Stimulated activated CD4-positive, alpha-beta T cell treated with anti-CD3 and anti-CD28 coated beads, TNF-alpha, amount 100 ng/mL, for 48 hours (primary cell): ENCODE results near the gene RGS18.
"Not testable (repeated sequence)": the region's sequence is repeated elsewhere in the genome, so short reads cannot be mapped to it uniquely, and the experiment has no call there.

ENCODE experiments used
- DNase-seq, 3 donors: peaks; one replicate each; pipeline ENCODE4 v3.0.0-alpha.2; 2020; ENCODE audit warnings: low read depth in 3 of 3

Gene RGS18, protein sequence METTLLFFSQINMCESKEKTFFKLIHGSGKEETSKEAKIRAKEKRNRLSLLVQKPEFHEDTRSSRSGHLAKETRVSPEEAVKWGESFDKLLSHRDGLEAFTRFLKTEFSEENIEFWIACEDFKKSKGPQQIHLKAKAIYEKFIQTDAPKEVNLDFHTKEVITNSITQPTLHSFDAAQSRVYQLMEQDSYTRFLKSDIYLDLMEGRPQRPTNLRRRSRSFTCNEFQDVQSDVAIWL

DNA sequence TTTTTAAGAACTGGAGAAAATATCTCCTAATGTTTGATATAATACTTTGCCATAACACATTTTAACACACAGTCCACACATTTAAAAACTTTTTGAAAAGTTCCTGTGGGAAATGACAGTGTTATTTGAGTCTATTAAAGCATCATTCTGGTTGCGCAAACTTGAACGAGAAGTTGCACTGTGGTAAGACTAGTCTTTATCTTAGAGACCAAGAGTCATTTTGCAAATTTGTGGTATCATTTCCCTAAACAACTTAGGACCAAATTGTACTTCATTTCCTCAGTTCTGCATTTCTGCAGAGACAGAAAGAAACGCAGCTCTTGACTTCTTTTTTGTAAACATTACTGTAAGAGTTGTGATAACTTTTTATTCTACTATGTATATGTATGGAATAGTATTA is at the start of gene RGS18:
Gene RGS18, plus strand, starts transcription at position 282 of the 400 bp plus-strand sequence. CDS start 176 bp downstream, outside the sequence.
- no peak for DNase-seq

DNA sequence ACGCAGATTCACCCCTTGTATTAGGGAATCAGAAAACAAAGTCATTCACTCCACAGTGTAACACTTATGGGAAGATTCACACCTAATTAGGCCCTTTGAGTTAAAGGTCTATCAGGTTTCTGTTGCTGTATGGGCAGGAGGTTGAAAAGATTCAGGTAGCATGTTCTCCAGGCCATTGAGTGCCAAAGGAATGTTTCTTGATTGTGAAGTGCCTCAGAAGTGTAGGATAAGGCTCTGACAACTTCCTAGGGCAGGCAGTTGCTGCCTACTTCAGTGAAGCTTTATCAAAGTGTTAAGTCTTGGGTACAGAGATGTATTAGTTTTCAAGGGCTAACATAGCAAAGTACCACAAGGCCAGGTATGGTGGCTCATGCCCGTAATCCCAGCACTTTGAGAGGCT is 48.7 kb upstream of the RGS18 start:
- DNase-seq = no peak

DNA sequence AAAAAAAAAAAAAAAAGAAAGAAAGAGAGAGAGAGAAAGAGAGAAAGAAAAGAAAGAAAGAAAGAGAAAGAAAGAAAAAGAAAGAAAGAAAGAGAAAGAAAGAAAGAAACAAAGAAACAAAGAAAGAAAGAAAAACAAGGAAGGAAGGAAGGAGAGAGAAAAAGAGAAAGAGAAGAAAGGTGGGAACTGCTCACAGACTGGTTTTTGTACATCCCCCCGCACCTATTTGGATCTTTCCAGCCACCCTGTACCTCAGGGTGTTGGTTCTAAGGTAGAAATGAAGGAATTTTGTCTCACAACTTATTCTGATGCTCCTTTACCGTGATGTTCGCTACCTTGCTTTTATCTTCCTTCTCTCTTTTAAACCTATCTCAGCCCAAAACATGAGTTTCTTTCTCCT is 43.3 kb upstream of the RGS18 start:
- no peak for DNase-seq

DNA sequence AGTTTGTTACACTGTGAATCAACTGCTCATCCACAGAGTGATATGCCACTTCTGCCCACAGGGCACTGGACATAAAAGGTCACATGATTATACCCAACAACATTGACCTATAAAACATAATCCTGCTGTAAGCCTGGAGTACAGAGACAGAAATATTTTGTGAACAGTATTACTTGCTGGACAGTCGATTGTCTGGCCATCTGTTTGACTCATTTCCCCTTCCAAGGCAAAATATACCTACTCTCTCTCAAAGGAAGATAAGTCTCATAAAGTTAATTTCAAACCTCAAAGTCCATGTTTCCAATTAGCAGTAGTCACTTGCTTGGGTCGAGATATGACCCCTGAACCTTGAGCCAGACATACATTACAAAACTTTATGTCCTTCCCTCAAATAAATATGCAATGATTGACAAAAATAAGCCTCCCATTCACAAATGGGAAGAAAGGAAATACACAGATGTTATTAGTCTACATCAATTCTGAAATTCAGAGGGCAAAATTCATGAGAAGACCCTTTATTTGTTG is 39.3 kb upstream of the RGS18 start:
- DNase-seq = no peak

DNA sequence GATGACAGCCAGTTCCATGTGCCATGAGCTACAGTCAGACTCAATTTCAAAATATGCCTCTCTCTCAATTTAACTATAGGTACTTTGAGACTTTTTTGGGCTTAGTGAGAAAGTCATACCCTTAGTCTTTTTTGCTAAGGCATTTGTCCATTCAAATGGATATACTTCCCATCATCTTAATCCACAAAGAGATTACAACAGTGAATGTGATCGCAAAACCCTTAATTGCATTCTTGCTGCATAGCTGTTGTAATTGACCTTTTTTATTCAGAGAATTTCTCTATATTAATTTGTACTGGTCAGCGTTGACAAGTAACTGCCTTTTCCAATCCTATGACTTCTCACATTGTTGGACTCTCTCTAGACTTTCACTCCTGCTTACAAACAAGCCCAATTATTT is 38.6 kb upstream of the RGS18 start:
- DNase-seq = no peak

DNA sequence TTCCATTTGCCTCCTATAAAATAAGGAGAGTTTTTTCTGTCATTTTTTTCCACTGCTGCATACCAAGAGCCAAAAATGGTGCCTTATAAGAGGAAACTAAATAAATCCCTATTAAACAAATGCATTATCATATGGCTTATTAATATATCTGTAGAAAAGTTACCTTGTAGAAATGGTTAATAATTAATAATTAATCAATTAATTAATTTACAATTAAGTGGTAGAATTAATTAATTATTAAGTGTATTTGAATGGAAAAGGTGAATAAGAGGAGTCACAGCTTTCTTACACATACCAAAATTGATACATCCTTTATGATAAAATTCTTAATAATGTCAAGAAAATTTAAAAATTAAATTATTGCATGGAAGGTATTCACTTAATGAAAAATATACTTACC is 35.6 kb upstream of the RGS18 start:
- DNase-seq = no peak

DNA sequence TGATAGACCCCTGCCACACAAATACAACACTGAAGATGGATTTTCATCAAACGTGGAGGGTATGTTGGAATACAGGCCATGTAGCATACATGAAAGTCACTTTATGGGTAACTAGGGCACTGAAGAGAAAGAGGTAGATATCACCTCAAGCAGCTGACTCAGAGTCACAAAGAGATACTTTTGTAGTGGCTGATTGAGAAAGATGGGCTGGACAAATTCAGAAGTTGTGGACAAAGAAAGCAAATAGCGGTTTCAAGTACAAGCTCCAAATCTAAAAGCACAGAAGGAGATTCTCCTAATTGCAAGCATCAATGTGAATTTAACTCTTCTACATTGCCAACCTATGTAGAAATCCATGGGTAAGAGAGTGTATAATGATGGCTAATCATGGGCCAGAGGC is 35.0 kb upstream of the RGS18 start:
- DNase-seq = no peak

DNA sequence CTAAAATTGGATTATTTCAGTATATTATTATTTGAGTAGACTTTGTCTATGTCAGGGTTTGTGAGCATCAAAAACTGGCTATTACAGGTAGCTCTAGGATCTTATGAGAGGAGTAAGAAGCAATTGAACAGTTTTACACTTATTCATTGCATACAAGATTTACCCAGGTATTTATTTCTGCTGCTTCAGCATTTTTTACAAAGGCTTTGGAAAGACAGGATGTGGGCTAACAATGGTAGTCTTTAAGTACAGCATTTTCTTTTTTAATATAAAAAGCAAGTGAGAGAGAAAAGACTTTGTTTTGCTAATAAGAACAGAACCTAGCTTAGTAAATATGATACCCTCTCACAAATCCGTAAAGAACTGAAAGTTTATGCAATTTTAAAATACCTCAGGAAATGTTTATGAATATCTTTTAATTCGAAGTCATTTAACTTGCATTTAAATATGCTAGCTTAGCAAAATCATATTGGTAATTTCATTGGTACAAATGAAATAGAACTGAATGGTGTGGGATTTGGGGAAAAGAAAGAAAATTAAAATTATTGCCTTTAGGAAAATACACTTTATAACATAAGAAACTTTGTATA is 32.1 kb upstream of the RGS18 start:
- no peak for DNase-seq

DNA sequence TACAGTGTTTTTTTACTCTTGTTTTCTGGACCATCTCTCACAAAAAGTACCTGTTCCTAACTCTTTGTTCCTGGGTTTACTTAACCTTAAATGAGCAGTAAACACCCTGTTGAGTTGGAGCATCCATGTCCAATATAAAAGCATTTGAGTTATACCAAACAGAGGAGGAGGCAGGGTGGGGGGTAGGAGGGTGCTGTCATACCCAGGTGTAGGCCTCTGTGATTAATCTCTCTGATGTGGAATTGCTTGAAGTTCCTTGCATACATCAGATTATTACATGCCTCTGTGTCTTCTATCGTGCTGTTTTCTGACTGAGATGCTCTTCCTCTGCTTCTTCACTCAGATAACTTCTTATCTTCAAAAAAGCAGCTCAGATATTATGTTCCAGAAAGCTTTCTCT is 28.1 kb upstream of the RGS18 start:
- no peak for DNase-seq

DNA sequence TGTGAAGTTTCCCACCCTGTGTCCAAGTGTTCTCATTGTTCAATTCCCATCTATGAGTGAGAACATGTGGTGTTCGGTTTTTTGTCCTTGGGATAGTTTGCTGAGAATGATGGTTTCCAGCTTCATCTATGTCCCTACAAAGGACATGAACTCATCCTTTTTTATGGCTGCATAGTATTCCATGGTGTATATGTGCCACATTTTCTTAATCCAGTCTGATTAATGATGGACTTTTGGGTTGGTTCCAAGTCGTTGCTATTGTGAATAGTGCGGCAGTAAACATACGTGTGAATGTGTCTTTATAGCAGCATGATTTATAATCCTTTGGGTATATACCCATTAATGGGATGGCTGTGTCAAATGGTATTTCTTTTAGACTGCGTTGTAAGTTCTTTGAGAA is 27.4 kb upstream of the RGS18 start:
- DNase-seq = not testable (repeated sequence)

DNA sequence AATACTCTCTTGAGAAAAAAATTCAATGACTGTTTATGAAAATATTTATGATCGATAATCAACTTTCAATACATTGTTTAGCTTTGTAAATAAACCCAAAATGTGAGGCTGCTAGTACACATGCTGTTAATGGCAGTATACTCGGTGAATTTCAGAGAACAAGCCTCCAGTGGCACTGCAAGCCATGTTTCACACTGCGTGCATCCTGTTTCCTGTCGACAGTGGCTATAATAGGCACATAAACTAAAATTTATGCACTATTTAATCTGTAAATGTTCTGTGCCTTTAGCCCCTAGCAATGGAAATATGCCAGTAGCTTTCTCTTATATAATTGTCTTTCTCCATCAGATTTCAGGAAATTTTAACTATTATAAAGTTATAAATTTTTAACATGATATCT is 26.3 kb upstream of the RGS18 start:
- no peak for DNase-seq

DNA sequence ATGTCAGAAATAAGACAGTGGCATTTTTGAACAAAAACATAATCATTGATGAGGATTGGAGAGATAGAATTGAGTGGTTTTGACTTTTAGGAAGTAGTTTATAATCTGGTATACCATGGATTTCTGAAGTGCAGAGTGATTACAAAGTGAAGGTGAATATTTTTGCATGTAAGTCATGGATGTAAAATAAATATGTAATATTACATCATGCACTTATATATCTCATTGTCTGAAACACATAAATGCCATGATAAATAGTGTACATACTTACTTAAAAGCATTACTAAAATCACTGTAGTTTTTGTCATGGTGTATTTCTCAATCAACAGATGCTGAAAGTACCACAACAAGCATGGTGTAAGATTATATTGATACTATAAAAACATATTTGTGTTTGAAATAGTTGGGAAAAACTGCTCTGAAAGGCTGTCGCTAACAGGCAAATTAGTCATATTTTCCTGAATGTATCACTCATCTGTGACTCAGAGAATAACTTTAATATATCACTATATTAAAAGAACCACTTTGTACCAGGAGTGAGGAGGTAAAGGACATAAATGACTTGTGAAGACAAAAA is 24.8 kb upstream of the RGS18 start:
- DNase-seq = no peak

DNA sequence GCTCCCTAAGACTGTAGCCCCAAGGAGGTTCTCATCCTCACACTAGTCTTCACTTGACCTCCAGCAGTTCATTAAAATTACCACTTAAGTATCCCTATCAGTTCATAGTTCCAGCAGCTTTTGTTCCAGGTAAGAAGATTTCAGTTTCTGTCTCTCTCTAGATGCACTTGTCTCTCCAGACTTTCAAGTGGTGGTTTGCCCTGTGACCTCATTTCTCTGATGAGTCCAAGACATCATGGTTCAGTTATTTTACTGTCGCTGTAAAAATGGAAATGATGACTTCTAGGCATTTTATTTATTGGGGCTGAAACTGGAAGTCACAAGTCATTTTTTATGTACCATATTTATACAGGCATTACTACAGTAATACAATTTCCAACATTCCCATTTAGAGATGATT is 17.9 kb upstream of the RGS18 start:
- DNase-seq = no peak

DNA sequence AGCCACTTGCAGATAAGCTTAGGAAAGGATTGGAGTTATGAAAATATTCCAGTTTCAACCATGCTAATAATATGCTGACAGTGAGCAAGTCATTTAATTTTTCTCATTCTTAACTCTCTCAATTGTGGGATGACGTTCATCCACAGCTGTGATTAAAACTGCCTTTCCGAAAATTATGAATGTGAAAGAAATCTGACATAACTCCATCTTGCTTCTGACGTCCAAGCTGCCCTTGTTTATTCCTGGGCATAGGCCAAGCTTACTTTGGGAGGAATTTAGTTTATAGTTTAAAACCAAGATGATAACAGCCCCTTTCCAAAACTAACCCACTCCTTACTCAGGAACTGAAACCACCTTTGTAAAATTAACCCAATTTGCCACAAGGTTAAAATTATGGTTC is 11.0 kb upstream of the RGS18 start:
- DNase-seq = no peak

DNA sequence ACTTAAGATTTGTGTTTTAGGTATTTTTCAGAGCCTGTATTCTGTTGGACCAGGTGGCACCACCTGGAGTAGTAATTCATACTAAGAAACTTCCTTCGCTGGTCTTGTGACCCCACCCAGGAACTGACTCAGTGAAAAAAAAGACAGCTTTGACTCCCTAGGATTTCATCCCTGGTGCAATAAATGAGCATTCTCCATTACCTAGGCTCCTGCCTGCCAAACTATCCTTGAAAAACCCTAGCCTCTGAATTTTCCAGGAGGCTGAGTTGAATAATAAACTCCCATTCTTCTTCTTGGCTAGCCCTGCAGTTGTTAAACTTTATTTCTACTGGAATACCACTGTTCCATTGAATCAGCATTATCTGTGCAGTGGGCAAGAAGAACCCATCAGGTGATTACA is 10.6 kb upstream of the RGS18 start:
- DNase-seq = no peak

DNA sequence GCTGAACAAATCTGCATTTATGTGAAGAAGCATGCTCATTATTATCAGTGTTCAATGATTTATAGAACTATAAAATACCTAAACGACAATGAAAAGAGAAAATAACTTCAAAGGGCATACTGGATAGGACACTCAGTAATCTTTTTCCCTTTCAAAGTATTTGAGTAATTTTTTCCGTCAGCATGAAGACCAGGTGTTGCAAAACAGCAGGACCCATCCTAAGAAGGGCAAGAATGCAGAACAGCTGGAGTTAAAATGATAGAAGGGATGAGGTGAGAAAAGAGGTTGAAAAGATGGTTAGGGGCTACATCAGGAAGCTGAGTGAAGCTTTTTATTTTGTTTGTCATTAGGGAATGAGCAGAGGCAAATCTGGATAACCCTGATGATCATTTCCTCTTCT is 7.1 kb upstream of the RGS18 start:
- no peak for DNase-seq

DNA sequence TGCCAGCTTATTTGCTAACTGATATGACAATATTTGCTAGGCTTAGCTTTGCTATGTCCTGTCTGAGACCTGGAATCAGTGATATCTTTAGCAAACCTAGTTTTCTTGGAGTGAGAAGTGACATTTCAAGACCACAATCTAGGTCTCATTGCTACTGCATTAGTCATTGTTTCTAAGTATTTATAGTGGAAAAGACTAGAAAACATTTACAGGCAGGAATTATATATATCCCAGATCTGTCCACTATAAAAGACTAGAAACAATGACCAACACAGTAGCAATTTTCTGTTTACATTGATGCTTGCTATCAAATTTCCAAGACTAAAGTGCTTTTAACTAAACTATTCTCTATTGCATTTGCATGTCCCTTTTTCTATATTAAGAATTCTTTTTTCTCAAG is 5.0 kb upstream of the RGS18 start:
- DNase-seq = no peak

DNA sequence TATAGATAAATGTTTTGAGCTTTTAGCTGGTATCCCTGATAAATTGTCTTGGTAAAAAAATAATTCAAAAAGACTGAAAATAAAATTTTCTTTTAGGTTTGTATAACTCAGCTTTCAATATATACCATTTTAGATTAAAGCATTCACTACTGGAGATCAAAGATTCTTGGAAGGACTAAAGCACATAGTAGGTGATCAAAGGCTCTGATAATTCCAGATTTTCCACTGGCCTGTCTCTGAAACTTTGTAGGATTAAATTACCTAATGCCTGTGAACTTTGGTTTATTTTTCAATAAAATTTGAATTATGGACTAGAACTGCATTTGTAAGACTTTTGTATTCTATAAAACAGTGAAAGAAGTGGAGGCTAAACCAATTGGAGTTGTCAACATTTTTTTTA is 1.2 kb upstream of the RGS18 start:
- no peak for DNase-seq

DNA sequence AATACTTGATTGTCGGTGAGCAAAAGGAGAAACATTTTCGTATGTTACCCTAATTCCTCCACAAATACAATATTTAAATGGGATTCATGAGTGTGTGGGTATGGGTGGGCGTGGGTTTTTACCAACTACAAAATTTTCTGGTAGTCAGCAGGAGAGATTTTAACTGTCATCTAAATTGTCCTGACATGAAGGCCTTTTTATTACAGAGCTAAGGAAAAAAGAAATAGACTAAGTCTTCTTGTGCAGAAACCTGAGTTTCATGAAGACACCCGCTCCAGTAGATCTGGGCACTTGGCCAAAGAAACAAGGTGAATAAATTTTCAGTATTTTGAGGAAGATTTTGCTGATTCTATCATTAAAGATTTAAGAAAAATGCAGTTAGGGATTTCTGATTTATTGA is 752 bp downstream of the RGS18 start:
- DNase-seq = no peak

DNA sequence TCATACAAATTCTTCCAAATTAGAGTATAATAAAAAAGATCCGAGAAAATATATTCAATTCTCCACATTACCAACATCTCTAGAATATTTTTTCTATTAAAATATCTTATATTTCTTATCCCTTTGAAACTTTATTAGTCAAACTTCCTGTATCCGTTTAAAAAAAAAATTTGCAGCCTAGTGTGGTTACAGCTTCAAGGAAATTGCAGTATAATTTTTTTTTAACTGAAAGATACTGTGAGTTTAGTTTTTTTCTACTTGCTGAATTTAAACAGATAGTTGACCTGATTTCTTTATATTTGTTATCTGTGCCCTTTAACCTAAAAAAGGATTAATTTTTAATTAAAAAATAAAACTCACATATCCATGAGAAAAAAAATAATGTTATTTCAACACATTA is 1.5 kb downstream of the RGS18 start:
- DNase-seq = no peak

DNA sequence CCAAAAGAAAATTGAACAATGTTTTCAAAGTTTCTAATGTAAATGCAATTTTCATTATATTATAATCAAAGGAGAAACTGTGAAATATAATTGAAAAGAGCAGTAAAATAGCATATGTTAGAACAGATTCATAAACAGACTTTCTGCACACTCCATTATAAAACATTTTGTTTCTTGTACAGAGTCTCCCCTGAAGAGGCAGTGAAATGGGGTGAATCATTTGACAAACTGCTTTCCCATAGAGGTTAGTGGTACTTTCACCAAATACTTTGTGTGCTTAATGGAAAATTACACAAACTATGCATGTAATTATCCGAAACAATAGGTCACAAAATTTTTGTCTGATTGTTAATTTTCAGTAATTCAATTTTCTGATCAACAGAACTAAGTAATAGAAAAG is 1.9 kb downstream of the RGS18 start:
- DNase-seq = no peak

DNA sequence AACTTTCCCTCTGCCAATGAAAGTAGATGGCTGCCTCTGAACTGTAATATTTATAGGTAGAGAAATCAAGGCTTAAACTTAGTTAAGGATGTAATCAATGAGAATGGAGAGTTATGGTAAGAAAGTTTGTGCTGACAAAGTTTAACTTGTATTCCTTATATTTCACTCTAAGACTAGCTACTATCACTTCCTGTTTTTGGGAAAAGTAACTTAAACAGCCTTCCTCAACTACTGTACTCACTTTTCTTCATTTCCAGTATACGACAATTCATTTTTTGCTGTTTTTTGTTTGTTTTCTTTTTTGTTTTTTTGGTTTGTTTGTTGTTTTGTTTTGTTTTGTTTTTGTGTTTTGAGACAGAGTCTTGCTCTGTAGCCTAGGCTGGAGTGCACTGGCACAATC is 3.7 kb downstream of the RGS18 start:
- no peak for DNase-seq

DNA sequence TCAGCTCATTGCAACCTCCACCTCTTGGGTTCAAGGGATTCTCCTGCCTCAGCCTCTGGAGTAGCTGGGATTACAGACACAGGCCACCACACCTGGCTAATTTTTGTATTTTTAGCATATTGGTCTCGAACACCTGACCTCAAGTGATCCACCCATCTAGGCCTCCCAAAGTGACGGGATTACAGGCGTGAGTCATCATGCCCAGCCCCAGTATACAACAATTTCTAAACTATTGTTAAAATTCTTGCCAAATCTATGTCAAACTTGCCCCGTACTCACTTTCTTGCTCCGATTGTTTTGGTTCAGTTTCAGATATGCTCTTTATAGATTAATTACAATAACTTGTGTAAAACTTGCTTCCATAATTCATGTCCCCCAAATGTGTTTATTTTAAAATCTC is 4.1 kb downstream of the RGS18 start:
- no peak for DNase-seq

DNA sequence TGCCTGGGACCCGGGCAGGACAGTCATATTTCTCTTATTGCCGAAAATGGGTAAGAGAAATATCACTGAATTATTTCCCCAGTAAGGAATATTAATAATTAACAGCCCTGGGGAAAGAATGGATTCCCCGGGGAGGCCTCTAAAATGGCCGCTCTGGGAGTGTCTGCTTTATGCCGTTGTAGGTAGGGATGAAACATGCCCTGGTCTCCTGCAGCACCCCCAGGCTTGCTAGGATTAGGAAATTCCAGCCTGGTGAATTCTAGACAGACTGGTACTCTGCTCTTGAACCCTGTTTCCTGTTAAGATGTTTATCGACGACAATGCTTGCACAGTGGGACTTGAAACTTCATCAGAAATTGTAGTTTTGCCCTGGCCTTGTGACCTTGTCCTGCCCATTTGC is 6.7 kb downstream of the RGS18 start:
- not testable (repeated sequence) for DNase-seq
